Measurements from ENCODE around the gene KRTAP10-3.
"Not testable (repeated sequence)": the region's sequence is repeated elsewhere in the genome, so short reads cannot be mapped to it uniquely, and the experiment has no call there.

The KRTAP10-3 gene

DNA sequence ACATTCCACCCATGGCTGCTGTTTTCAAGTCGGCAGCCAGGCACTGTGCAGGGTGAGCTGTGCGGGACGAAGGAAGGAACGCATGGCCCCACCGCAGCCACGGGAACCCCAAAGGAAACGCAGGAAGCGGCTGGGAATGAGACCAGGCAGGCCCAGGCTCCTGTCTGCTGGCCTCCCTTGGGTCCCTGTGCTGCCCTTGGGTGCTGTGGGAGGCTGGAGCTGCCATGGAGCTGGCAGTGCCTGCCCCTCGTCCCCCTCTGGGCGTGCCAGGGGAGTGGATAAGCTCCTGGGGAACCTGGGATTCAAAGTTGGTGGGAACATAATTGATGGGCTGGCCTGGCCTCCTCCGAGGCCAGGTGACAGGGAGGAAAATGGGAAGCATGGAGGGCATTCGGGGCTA is 9.7 kb upstream of the KRTAP10-3 start:
- no peaks in the 10 kb centered on the region for H3K4me1 Mint-ChIP-seq
- DNase-seq = no peak
- H3K27me3 Mint-ChIP-seq (ENCODE audit: low read depth, poor library complexity) = peaks cover 27% of the 10 kb centered on the region
- TF ChIP-seq, protein P1, sequence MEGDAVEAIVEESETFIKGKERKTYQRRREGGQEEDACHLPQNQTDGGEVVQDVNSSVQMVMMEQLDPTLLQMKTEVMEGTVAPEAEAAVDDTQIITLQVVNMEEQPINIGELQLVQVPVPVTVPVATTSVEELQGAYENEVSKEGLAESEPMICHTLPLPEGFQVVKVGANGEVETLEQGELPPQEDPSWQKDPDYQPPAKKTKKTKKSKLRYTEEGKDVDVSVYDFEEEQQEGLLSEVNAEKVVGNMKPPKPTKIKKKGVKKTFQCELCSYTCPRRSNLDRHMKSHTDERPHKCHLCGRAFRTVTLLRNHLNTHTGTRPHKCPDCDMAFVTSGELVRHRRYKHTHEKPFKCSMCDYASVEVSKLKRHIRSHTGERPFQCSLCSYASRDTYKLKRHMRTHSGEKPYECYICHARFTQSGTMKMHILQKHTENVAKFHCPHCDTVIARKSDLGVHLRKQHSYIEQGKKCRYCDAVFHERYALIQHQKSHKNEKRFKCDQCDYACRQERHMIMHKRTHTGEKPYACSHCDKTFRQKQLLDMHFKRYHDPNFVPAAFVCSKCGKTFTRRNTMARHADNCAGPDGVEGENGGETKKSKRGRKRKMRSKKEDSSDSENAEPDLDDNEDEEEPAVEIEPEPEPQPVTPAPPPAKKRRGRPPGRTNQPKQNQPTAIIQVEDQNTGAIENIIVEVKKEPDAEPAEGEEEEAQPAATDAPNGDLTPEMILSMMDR (IDR thresholded peaks at IDR 0.05) = no peak
- no peak overlapping the region for H3K27ac Mint-ChIP-seq
- H3K36me3 Mint-ChIP-seq (ENCODE audit: low read depth) = no peaks in the 10 kb centered on the region
- H3K9me3 Mint-ChIP-seq = peaks cover 35% of the 10 kb centered on the region
- H3K4me3 Mint-ChIP-seq = no peak overlapping the region

DNA sequence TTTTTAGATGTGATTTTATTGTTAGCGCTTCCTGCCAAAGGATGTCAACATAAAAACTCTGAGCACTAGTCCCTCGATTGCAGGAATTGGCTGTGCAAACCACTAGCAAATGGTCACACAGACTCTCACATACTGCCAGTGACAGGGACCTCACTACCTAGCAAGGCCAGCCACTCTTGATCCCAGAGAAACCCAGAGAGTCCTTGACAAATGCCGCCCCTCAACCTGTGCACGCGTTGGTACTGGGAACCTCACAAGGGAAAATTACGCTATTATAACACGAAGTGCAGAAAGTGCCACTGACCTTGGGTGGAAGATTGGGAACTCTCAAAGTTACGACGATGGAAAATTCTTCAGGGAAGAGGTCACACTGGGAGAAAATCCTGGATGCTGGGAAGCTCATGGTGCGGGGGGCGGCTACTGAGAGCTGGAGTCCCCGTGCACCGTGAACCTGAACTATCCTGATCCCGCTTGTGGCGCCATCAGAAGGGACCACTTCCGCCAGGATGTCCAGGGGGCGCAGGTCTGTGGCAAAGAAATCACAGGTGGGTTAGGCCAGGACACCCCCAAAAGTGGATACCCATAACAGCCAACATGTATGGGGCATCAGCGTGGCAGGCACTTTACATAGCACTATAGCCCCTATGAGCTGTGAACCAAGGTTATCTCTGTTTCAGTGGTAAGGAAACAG is 9.0 kb upstream of the KRTAP10-3 start:
- TF ChIP-seq, protein P1 (IDR thresholded peaks at IDR 0.05) = no peak
- H3K4me3 Mint-ChIP-seq = no peak overlapping the region
- DNase-seq = no peak
- no peaks in the 10 kb centered on the region for H3K36me3 Mint-ChIP-seq (ENCODE audit: low read depth)
- peaks cover 29% of the 10 kb centered on the region for H3K9me3 Mint-ChIP-seq
- H3K27ac Mint-ChIP-seq = no peak overlapping the region
- H3K4me1 Mint-ChIP-seq = no peaks in the 10 kb centered on the region
- peaks cover 26% of the 10 kb centered on the region for H3K27me3 Mint-ChIP-seq (ENCODE audit: low read depth, poor library complexity)

DNA sequence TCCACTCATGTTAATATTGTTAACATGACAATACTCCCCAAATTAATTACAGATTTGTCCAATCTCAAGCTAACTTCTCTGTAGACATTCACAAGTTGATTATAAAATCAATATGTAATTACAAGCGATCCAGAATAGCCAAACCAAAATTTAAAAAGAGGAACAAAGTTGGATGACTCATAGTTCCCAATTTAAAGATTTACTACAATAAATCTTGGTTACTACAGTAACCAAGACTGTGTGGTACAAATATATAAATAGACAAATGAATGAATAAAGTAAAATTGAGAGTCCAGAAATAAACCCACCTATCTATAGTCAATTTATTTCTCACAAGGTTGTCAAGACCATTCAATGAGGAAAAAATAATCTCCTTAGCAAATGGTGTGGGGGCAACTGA is 7.8 kb upstream of the KRTAP10-3 start:
- no peak for DNase-seq
- H3K4me3 Mint-ChIP-seq = no peak overlapping the region
- no peaks in the 10 kb centered on the region for H3K36me3 Mint-ChIP-seq (ENCODE audit: low read depth)

DNA sequence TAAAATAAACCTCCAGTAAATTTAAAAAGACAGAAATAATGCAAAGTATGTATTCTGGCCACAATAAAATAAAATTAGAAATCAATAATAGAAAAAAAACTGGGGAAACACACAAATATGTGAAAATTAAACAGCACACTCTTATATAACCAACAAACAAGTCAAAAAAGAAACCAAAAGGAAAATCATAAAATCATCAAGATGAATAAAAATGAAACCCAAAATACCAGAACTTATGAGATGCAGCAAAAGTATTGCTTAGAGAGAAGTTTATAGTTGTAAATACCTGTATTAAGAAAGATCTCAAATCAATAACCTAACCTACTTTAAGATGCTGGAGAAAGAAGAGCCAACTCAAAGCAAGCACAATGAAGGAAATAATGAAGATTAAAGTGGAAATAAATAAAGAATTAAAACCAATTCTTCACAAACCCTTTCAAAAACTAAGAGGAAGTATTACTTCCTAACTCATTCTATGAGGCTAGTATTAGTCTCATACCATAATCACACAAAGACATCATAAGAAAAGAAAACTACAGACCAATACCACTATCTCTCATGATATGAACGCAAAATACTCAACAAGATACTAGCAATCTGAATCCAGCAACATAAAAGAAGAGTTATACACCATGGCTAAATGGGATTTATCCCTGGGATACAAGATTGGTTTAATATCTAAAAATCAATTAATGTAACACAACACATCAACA is 6.4 kb upstream of the KRTAP10-3 start:
- Mint-ChIP-seq H3K4me3 (no peak overlapping the region), H3K9me3 (peaks cover 28% of the 10 kb centered on the region), H3K27me3 (ENCODE audit: low read depth, poor library complexity) (peaks cover 23% of the 10 kb centered on the region), H3K4me1 (no peaks in the 10 kb centered on the region), H3K36me3 (ENCODE audit: low read depth) (no peaks in the 10 kb centered on the region), H3K27ac (no peak overlapping the region)
- no peak for DNase-seq
- TF ChIP-seq, protein P1 (IDR thresholded peaks at IDR 0.05) = no peak

More for the DNA sequence above, 7.8 kb upstream of the KRTAP10-3 start:
- H3K9me3 Mint-ChIP-seq = peaks cover 27% of the 10 kb centered on the region
- no peaks in the 10 kb centered on the region for H3K4me1 Mint-ChIP-seq
- peaks cover 29% of the 10 kb centered on the region for H3K27me3 Mint-ChIP-seq (ENCODE audit: low read depth, poor library complexity)
- no peak overlapping the region for H3K27ac Mint-ChIP-seq
- TF ChIP-seq, protein P1 (IDR thresholded peaks at IDR 0.05) = no peak

DNA sequence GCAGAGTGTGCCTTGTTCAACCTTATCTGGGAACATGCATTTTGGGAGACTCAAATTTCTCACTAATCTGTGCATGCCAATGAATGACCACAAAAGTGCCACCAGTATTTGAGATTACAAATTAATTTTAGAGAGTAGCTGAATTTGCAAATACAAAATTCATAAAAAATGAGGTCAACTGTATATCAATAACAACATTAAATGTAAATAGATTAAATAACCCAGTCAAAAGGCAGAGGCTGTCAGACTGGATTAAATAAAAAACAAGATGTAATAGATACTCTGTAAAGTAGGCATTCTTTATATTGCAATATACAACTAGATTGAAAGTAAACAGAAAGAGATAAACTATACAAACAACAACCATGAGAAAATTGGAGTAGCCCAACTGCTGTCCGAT is 5.5 kb upstream of the KRTAP10-3 start:
- TF ChIP-seq, protein P1 (IDR thresholded peaks at IDR 0.05) = no peak
- no peaks in the 10 kb centered on the region for H3K4me1 Mint-ChIP-seq
- H3K4me3 Mint-ChIP-seq = no peak overlapping the region
- no peak for DNase-seq
- peaks cover 28% of the 10 kb centered on the region for H3K9me3 Mint-ChIP-seq
- H3K36me3 Mint-ChIP-seq (ENCODE audit: low read depth) = no peaks in the 10 kb centered on the region
- peaks cover 23% of the 10 kb centered on the region for H3K27me3 Mint-ChIP-seq (ENCODE audit: low read depth, poor library complexity)
- H3K27ac Mint-ChIP-seq = no peak overlapping the region

DNA sequence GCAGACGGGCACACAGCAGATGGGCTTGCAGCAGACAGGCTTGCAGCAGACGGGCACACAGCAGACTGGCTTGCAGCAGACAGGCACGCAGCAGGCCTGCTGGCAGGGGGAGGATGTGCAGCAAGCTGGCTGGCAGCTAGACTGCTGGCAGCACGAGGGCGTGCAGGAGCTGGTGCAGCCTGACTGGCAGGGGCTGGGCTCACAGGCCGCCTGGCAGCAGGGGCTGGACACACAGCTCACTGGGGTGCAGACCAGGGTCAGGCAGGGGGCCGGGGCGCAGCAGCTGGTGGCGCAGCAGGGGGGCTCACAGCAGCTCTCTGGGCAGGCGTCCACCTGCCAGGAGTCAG is 293 bp downstream of the KRTAP10-3 start:
- peaks cover 22% of the 10 kb centered on the region for H3K4me1 Mint-ChIP-seq
- peaks cover 31% of the 10 kb centered on the region for H3K9me3 Mint-ChIP-seq
- not testable (repeated sequence) for DNase-seq; H3K36me3 Mint-ChIP-seq (ENCODE audit: low read depth); H3K4me3 Mint-ChIP-seq; H3K27ac Mint-ChIP-seq
- H3K27me3 Mint-ChIP-seq (ENCODE audit: low read depth, poor library complexity) = peaks cover 17% of the 10 kb centered on the region
